Activated naive CD4-positive, alpha-beta T cell treated with anti-CD3 and anti-CD28 coated beads, Interleukin-2, amount 50 U/mL, for 72 hours (primary cell): ENCODE data around the gene RTL1. TPM values are rescaled to one million over a fixed set of nuclear protein-coding genes. Genes with fewer than 3 reads are reported as not detected.

Experiments
- ATAC-seq, 2 donors: fragments of 150-1000 bp; cut with Tn5 transposase; 2 replicates each; pipeline ENCODE4 v1.10.0; 2021; ENCODE audit warnings: mild to moderate bottlenecking in 2 of 2, moderate library complexity in 2 of 2
- DNase-seq, 2 donors: peaks; one replicate each; pipeline ENCODE4 v3.0.0; 2021 to 2022; ENCODE audit warnings: low spot score in 2 of 2
- H3K27ac Mint-ChIP-seq, 2 donors: one replicate each; pipeline ENCODE4 v1.8.0; 2022; ENCODE audit warnings: mild to moderate bottlenecking in 2 of 2, mixed read lengths in 2 of 2
- H3K36me3 Mint-ChIP-seq, 2 donors: one replicate each; pipeline ENCODE4 v1.8.0; 2022; ENCODE audit warnings: mixed read lengths in 2 of 2
- H3K9me3 Mint-ChIP-seq, 2 donors: one replicate each; pipeline ENCODE4 v1.8.0; 2022; ENCODE audit warnings: mixed read lengths in 2 of 2
- total RNA-seq, 2 donors: library from RNA; stranded (reverse); gene quantifications; one replicate each; pipeline ENCODE4 v1.2.3, GENCODE V29; 2022

RTL1 gene
- total RNA-seq, 2 donors from 2014 or later = not detected

GRCh38 chr14:100862277-100862676 is 41.2 kb downstream of the RTL1 start:
- H3K9me3 Mint-ChIP-seq = no peaks in the 10 kb centered on the region
- H3K27ac Mint-ChIP-seq = no peak overlapping the region
- H3K36me3 Mint-ChIP-seq = no peaks in the 10 kb centered on the region
- no peak for ATAC-seq
- DNase-seq = no peak

- H3K27ac Mint-ChIP-seq = no peak overlapping the region
- no peaks in the 10 kb centered on the region for H3K9me3 Mint-ChIP-seq
- H3K36me3 Mint-ChIP-seq = no peaks in the 10 kb centered on the region
- ATAC-seq (no peak), DNase-seq (no peak)
Measured at GRCh38 chr14:100861937-100862247, 41.6 kb downstream of the RTL1 start.

GRCh38 chr14:100861188-100861936 is 42.2 kb downstream of the RTL1 start:
- Mint-ChIP-seq H3K27ac (no peak overlapping the region), H3K36me3 (no peaks in the 10 kb centered on the region), H3K9me3 (no peaks in the 10 kb centered on the region)
- ATAC-seq = no peak
- no peak for DNase-seq

GRCh38 chr14:100860556-100861187 is 42.9 kb downstream of the RTL1 start:
- ATAC-seq = no peak
- H3K9me3 Mint-ChIP-seq = no peaks in the 10 kb centered on the region

DNA sequence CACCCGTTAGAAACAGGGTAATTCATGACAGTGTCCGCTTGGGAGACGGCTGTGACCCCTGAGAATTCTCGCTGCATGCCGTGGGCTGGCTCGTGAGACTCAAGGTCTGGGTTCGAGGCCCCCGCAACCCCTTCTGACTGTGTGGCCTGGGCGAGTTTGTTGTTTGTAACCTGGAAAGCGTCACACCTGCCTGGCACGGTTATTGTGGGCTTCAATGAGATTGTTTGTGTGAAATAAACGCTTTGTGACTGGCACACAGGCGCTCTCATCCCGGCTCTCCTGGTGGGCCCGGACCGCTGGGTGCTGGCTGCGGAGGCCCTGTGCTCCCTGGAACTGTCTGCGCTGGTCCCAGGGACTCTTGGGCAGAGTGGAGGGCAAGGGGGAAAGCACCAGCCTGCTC is 43.7 kb downstream of the RTL1 start:
- Mint-ChIP-seq H3K9me3 (no peaks in the 10 kb centered on the region), H3K36me3 (no peaks in the 10 kb centered on the region), H3K27ac (no peak overlapping the region)
- no peak for DNase-seq
- ATAC-seq = no peak

More at GRCh38 chr14:100860556-100861187, 42.9 kb downstream of the RTL1 start:
- H3K36me3 Mint-ChIP-seq = no peaks in the 10 kb centered on the region
- no peak for DNase-seq
- H3K27ac Mint-ChIP-seq = no peak overlapping the region

DNA sequence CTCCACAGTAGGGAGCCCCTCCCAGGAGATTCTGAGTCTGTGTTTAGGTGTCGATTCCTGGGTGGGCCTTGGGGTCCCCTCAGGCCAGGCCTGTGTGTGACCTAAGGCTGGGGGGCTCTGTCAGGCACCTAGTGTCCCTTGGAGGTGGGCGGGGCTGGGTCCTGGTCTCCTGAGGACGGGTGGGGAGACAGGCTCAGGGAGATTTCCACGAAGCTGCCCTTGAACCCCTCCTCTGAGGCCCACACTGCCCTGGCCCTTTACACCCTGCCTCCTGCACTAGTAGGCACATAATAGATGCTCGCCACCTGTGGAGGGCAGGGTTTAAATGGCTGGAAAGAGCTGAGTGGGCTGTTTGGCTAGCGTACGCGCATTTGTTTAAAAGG is 44.7 kb downstream of the RTL1 start:
- no peak for DNase-seq
- Mint-ChIP-seq H3K27ac (no peak overlapping the region), H3K9me3 (no peaks in the 10 kb centered on the region), H3K36me3 (no peaks in the 10 kb centered on the region)
- no peak for ATAC-seq

- Mint-ChIP-seq H3K36me3 (no peaks in the 10 kb centered on the region), H3K9me3 (no peaks in the 10 kb centered on the region), H3K27ac (no peak overlapping the region)
- ATAC-seq (no peak), DNase-seq (no peak)
Measured at GRCh38 chr14:100857923-100858837, 45.3 kb downstream of the RTL1 start.

DNA sequence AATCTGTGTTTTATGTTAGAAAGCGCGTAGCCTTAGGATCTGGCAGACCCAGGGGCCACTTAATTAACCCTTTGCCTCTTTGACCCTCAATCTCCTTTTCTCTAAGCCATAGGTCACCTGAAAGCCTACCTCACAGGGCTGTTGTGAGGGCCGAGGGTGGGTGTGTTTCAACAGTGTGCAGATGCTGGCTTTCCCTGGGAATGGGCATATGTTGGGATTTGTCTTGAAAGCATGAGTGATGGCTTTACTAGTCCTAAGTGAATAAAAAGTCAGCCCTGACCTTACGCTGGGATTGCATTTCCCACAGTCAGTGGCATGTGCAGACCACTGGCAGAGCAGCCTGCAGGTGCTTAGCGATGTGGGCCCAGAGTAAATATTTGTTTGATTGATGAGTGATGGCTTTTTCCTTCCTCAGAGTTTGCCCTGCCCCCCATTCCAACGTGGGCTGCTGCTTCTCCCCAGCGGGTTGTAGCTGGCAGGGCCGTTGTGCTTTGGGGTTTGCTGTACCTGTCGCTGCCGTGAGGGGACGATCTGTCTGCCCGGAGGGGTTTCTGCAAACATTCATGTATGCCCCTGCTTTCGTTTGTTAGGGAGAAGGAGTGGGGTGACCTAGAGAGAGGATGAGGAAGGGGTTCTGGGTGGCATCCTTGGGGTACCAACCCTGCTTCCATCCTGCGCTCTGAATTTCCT is 46.1 kb downstream of the RTL1 start:
- no peak for DNase-seq
- no peak overlapping the region for H3K27ac Mint-ChIP-seq
- H3K36me3 Mint-ChIP-seq = no peaks in the 10 kb centered on the region
- H3K9me3 Mint-ChIP-seq = no peaks in the 10 kb centered on the region
- ATAC-seq = no peak

DNA sequence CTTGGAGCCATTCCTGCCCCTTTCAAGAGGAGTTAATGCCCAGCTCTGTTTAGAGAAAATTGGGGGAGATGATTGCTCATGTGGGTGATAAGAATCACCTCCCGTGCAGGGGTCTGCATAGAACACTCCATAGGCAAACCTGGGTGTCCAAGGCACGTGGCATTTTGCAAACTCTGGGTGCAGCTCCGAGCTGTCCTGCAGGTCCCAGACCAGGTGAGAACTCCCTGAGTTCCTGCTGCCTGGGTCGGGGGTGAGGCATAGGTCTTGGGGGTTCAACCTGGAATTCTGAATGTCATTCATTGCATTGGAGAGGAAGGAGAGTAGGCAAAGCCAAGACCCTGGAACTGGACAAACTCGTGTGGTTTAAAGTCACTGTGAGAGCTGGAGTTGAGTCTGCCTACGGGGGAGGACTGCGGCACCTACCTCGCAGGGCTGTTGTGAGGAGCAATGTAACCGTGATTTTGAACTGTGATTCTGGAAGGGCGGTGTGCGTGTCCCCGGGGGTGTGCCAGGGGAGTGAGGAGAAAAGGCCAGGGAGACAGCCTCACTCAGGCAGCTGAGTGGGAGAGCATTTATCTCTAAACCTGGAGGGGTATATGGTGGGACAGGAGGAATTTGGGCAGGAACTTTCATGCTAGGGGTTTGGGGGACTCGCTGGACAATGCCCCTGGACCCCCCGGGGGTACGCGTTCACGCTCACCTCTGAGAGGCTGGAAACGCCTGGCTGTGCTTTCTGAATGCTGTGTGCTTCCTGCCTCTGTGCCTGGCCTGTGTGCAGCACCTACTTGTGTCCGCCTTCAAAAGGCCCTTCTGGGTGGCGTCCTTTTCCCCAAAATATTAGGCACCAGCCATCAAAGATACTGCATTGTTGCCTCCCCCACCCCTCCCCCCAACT is 47.2 kb downstream of the RTL1 start:
- no peaks in the 10 kb centered on the region for H3K36me3 Mint-ChIP-seq
- DNase-seq (no peak), ATAC-seq (no peak)
- no peaks in the 10 kb centered on the region for H3K9me3 Mint-ChIP-seq
- no peak overlapping the region for H3K27ac Mint-ChIP-seq

DNA sequence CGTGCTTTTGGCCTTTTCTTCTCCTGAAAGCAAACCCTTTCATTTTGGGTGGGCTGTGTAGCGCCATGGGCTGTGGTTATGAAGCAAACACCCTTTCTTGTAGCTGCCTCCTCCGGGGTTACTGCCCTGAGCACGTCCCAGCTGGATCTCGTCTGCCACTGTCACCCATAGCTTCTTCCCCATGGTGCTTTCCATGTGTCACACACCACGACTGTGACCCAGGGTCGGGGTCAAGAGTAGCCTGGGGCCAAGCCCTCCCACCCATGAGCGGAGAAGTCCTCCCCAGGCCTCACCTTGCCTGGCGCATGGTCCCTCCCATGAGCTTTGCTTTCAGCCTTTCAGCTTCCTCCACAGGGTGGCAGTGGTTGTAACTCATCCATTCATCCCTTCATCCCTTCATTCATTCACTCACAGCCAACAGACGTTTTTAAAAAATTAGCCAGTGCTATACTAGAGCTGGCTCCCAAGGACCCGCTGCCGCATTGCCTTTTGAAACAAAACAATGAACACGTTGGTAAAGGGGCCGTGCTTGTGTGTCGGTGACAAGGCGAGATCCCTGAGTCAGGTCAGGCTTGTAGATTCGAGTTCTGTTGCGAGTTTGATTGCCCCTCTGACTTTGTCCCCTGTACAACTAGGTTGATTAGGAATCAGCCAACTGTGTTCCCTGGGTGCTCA is 48.1 kb downstream of the RTL1 start:
- no peak for DNase-seq
- Mint-ChIP-seq H3K27ac (no peak overlapping the region), H3K9me3 (no peaks in the 10 kb centered on the region), H3K36me3 (no peaks in the 10 kb centered on the region)
- no peak for ATAC-seq

GRCh38 chr14:100854435-100854834 is 49.1 kb downstream of the RTL1 start:
- Mint-ChIP-seq H3K9me3 (no peaks in the 10 kb centered on the region), H3K27ac (no peak overlapping the region), H3K36me3 (no peaks in the 10 kb centered on the region)
- no peak for ATAC-seq
- no peak for DNase-seq

DNA sequence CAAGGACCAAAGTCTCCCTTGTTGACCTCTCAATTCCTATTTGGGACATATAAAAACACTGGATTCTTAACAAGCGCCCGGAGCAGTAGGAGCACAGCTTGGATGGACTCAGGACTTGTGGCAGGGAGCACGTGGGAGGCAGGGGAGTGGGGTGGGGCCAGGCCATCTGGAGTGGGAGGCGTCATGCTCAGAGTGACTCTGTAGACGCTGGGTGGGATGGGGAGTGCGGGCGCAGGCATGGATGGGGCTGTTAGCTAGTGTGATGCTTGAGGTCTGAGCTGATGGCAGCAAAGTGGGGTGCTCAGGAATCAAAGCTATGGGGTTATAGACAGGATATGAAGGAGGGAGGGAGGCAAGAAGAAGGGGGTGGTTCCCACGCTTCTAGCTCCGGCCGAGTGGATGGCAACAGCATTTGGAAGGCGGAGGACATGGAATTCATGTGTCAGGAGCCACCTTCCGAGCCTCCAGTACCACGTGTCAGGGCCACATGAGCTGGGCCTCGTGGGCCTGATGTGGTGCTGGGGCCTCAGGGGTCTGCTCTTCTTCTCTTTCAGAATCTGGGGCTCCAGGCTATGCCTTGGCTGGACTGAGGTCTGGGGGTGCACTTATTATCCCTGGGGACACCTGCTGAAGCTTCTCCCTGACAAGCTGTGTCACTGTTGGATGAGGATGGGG is 51.4 kb downstream of the RTL1 start:
- DNase-seq (no peak), ATAC-seq (no peak)
- Mint-ChIP-seq H3K9me3 (no peaks in the 10 kb centered on the region), H3K36me3 (no peaks in the 10 kb centered on the region), H3K27ac (no peak overlapping the region)

GRCh38 chr14:100851586-100851916 is 52.0 kb downstream of the RTL1 start:
- H3K27ac Mint-ChIP-seq = no peak overlapping the region
- ATAC-seq = no peak
- H3K9me3 Mint-ChIP-seq = no peaks in the 10 kb centered on the region

GRCh38 chr14:100850841-100851585 is 52.5 kb downstream of the RTL1 start:
- DNase-seq (peak; percentile 73 to 90), ATAC-seq (peak; percentile 88 to 92)

More at GRCh38 chr14:100851586-100851916, 52.0 kb downstream of the RTL1 start:
- no peak for DNase-seq
- no peaks in the 10 kb centered on the region for H3K36me3 Mint-ChIP-seq

More at GRCh38 chr14:100850841-100851585, 52.5 kb downstream of the RTL1 start:
- Mint-ChIP-seq H3K9me3 (no peaks in the 10 kb centered on the region), H3K27ac (no peak overlapping the region), H3K36me3 (no peaks in the 10 kb centered on the region)
